ENCODE measurements around the gene SCAPER.

The SCAPER gene

DNA sequence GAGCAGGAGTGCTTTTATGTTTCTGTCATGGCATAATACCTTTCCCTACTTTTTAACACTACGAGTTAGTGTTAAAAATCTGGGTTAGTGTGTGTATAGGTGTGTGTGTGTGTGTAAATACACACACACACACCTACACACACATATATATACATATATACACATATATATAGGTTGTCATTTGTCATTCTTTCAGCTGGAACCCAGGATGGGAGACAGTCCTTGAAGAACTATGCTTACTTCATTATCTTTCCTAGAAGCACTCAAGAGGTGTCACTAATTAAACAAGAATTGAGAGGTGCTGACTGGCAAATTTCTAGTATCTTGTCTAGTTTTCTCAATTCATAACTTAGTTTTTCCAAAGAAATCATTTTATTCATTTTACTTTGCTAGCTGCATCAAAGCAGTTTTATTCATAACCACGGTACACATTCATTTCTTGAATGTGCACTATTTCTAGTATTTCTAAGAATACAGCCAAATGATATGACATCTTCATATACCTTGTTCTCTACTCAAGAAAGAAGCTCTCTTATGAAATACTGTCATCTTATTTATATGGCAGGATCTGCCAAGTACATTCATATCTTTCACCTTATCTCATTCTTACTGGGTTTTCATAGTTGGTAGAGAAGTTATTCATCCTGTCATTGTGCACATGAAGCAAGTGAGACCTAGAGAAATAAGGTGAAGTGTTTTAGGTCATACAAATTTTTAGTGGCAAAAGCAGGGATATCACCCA lies 522.0 kb downstream of the SCAPER start:
- no peaks in the 10 kb centered on the region for H3K27me3 Mint-ChIP-seq
- no peak overlapping the region for H3K27ac Mint-ChIP-seq
- no peaks in the 10 kb centered on the region for H3K9me3 Mint-ChIP-seq
- peaks cover 5% of the 10 kb centered on the region for H3K36me3 Mint-ChIP-seq (ENCODE audit: insufficient read depth)
- no peak overlapping the region for H3K4me3 Mint-ChIP-seq
- no peak for DNase-seq
- ATAC-seq (replicated peaks) = no peak
- no peaks in the 10 kb centered on the region for H3K4me1 Mint-ChIP-seq (ENCODE audit: low read depth in 2 of 2)

DNA sequence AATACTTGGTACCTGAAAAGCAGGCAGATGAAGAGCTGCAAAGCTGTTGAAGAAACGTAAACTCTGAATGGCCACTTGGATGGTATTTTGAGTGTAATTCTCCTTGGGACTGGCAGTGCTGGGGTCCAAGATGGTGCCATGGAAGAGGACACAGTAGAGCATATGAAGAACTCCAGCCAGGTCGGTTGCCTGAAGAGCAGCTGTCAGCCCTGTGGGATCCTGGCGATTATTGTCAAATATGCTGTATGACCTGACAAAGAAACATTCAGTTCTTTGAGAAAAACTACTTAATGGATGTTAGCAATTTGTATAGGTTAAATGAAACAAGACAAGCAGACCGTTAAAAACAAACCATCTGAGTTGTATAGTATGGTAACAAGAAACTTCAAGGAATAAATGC lies 523.8 kb downstream of the SCAPER start:
- H3K4me3 Mint-ChIP-seq = no peak overlapping the region
- peaks cover 5% of the 10 kb centered on the region for H3K36me3 Mint-ChIP-seq (ENCODE audit: insufficient read depth)
- H3K27me3 Mint-ChIP-seq = no peaks in the 10 kb centered on the region
- DNase-seq (no peak), ATAC-seq (replicated peaks) (no peak)
- no peaks in the 10 kb centered on the region for H3K9me3 Mint-ChIP-seq
- H3K27ac Mint-ChIP-seq = no peak overlapping the region
- H3K4me1 Mint-ChIP-seq (ENCODE audit: low read depth in 2 of 2) = no peaks in the 10 kb centered on the region

DNA sequence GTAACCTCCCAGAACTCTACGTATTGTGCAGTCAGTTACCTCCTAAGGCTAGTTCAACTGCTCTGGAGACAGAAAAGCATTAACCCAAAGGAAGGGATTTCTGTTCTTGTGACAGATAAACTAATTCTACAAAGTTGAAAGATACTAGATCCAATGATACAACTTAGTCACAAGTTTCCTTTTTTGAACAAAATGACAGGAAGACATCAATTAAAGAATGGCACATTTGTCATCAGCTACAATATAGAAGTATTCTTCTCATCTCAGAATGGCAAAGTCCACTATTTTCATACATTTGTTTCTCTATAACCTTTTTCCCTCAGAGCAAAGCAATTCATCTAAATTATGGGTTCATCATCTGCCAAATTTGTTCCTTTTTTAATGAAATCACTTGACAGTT lies 524.9 kb downstream of the SCAPER start:
- no peak overlapping the region for H3K4me3 Mint-ChIP-seq
- H3K4me1 Mint-ChIP-seq (ENCODE audit: low read depth in 2 of 2) = no peaks in the 10 kb centered on the region
- ATAC-seq (replicated peaks) (no peak), DNase-seq (no peak)
- H3K27ac Mint-ChIP-seq = no peak overlapping the region
- H3K36me3 Mint-ChIP-seq (ENCODE audit: insufficient read depth) = peaks cover 2% of the 10 kb centered on the region
- H3K27me3 Mint-ChIP-seq = no peaks in the 10 kb centered on the region
- no peaks in the 10 kb centered on the region for H3K9me3 Mint-ChIP-seq

DNA sequence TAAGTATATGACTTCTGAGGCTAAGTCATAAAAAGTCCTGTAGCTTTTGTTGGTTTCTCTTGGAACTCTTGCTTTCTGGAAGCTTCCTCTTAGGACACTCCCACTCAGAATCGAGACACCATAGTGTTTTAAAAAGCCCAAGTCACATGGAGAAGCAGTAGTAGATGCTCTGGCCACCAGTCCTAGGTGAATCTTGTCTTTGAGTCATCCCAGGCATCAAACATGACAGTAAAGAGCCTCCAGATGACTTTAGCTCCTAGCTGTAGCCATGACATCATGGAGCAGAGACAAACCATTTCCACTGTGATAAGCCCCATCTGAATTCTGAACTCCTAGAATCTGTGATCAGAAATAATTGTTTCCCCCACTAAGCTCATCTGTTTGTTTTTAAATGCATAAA lies 526.4 kb downstream of the SCAPER start:
- ATAC-seq (replicated peaks) (no peak), DNase-seq (no peak)
- H3K27ac Mint-ChIP-seq = peak overlapping the region in 1 of 2 donors; percentile 1
- H3K4me3 Mint-ChIP-seq = no peak overlapping the region
- no peaks in the 10 kb centered on the region for H3K27me3 Mint-ChIP-seq
- H3K4me1 Mint-ChIP-seq (ENCODE audit: low read depth in 2 of 2) = no peaks in the 10 kb centered on the region
- H3K9me3 Mint-ChIP-seq = no peaks in the 10 kb centered on the region
- H3K36me3 Mint-ChIP-seq (ENCODE audit: insufficient read depth) = peaks cover 6% of the 10 kb centered on the region

DNA sequence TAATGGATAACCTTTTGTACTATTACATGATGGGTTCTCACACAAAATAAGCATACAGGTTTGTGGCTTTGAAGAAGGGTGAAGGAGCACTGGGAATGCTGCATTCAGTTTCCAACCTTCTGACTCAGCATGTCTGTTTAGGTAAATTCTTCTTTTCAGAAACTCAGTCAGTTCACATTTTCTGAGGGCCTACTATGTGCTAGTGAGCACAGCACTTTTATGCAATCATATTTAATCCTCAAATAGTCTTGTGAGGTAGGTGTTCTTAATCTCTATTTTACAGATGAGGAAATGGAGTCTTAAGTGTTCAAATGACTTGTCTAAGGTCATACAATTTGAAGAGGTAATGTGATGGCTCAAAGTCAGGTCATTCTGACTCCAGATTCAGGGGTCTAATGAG lies 527.4 kb downstream of the SCAPER start:
- H3K9me3 Mint-ChIP-seq = no peaks in the 10 kb centered on the region
- H3K4me3 Mint-ChIP-seq = no peak overlapping the region
- H3K4me1 Mint-ChIP-seq (ENCODE audit: low read depth in 2 of 2) = no peaks in the 10 kb centered on the region
- no peak overlapping the region for H3K27ac Mint-ChIP-seq
- H3K36me3 Mint-ChIP-seq (ENCODE audit: insufficient read depth) = peaks cover 12% of the 10 kb centered on the region
- no peak for DNase-seq
- no peaks in the 10 kb centered on the region for H3K27me3 Mint-ChIP-seq
- no peak for ATAC-seq (replicated peaks)

DNA sequence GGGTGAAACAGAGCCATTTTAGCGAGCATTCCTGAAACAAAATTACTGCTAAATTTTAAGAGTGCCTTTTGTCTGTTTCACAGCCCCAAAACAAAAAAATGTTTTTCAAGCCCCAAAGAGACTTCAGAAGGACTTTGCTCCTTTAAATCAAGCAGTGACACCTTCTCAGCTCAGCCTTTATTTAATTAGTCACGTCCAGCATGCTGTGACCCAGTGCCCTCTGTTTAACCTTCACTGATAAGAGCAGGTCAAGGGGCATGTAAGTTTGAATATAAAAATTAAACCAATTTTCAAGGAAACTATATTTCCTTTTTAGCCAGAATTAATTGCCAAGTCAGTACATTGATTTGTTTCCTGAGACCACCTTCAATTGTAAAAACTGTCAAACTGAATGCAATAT lies 527.9 kb downstream of the SCAPER start:
- no peaks in the 10 kb centered on the region for H3K9me3 Mint-ChIP-seq
- H3K27me3 Mint-ChIP-seq = no peaks in the 10 kb centered on the region
- H3K4me1 Mint-ChIP-seq (ENCODE audit: low read depth in 2 of 2) = no peaks in the 10 kb centered on the region
- no peak overlapping the region for H3K4me3 Mint-ChIP-seq
- ATAC-seq (replicated peaks) (no peak), DNase-seq (no peak)
- peaks cover 12% of the 10 kb centered on the region for H3K36me3 Mint-ChIP-seq (ENCODE audit: insufficient read depth)
- H3K27ac Mint-ChIP-seq = no peak overlapping the region

DNA sequence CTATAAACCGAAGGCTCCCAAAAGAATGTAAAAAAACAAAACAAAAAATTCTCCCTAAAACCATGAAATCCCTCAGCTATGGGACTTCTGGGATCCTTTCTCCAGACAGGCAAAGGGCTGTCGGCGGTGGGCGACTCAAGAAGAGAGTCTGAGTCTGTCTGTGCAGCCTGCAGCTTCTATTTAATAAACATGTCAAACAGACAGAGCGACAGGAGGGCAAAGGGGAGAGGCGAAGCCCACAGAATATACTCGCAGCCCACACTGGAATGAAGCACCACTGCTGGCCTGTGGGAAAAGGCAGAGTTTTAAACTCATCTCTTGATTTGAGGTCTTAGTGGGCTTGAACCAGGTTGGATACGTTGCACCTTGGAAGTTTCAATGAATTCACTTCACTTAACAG lies 528.3 kb downstream of the SCAPER start:
- H3K9me3 Mint-ChIP-seq = no peaks in the 10 kb centered on the region
- no peak for ATAC-seq (replicated peaks)

DNA sequence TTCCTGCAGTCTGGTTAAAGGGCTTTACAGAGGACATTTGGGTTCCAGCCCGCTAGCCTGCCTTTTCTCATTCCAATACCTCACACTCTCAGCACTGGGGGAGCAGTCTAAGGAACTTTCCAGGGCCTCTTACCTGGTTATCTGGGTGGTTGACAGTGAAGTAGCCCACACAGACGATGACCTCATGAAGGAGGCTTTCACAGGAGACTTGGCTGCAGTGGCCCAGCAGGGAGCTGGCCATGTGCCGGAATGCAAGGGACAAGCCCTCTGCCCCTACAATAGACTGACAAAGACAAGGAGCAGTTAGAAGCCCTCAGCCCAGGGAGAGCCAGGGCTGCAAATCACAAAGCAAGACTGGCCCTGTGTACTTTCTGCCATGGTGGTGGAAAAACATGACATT lies 529.1 kb downstream of the SCAPER start:
- no peak overlapping the region for H3K4me3 Mint-ChIP-seq
- no peaks in the 10 kb centered on the region for H3K9me3 Mint-ChIP-seq
- H3K4me1 Mint-ChIP-seq (ENCODE audit: low read depth in 2 of 2) = no peaks in the 10 kb centered on the region
- ATAC-seq (replicated peaks) (no peak), DNase-seq (no peak)
- H3K27ac Mint-ChIP-seq = peak overlapping the region in 1 of 2 donors; percentile 52
- H3K36me3 Mint-ChIP-seq (ENCODE audit: insufficient read depth) = peaks cover 17% of the 10 kb centered on the region
- no peaks in the 10 kb centered on the region for H3K27me3 Mint-ChIP-seq

More for the DNA sequence above, 528.3 kb downstream of the SCAPER start:
- Mint-ChIP-seq H3K36me3 (ENCODE audit: insufficient read depth) (peaks cover 16% of the 10 kb centered on the region), H3K27me3 (no peaks in the 10 kb centered on the region), H3K27ac (no peak overlapping the region), H3K4me1 (ENCODE audit: low read depth in 2 of 2) (no peaks in the 10 kb centered on the region), H3K4me3 (no peak overlapping the region)
- no peak for DNase-seq

DNA sequence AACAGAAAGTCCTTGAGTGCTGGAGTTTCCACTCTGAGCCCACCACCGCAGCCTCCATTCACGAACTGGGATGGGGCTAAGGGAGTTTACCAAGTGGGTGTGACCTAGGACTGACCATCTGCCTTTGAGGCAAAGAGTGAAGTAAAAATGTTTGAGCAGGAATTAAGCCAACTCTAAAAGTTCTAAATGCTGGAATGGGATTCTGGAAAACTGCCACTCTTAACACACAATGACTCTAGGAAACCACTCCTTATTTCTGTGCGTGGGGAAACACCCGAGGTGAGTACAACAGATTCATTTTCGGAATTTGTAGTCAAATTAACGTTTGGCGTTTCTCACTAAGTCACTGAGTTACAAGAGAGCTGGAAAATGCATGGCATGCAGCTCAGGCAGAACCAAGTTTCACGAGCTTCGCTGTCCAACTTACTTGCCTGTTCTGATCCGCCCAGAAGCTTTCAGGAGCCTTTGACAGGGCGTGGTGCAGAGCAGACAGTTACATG lies 537.0 kb downstream of the SCAPER start:
- Mint-ChIP-seq H3K9me3 (no peaks in the 10 kb centered on the region), H3K36me3 (ENCODE audit: insufficient read depth) (peaks cover 11% of the 10 kb centered on the region), H3K27ac (no peak overlapping the region), H3K4me1 (ENCODE audit: low read depth in 2 of 2) (no peaks in the 10 kb centered on the region), H3K27me3 (no peaks in the 10 kb centered on the region), H3K4me3 (no peak overlapping the region)
- no peak for DNase-seq
- ATAC-seq (replicated peaks) = no peak

DNA sequence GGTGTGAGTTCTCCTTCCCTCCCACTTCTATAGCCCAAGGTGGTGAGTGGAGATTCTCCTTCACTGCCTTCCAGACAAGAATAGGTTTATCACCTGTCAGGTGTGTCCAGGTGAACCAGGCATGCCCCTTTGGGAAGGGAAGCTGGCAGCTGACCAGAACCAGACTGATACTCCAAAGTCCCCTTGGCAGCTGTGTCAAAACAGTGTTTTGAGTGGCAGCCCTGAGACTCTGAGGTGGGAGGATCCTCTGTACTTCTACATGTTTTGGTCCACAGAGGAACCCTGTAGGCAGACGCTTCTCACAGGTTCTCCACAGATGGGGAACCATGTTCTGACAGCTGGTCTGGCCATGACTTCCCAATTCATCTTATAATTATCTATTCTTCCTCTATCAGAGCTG lies 538.4 kb downstream of the SCAPER start:
- Mint-ChIP-seq H3K36me3 (ENCODE audit: insufficient read depth) (peaks cover 3% of the 10 kb centered on the region), H3K27ac (no peak overlapping the region), H3K4me3 (no peak overlapping the region), H3K27me3 (no peaks in the 10 kb centered on the region), H3K9me3 (no peaks in the 10 kb centered on the region), H3K4me1 (ENCODE audit: low read depth in 2 of 2) (no peaks in the 10 kb centered on the region)
- DNase-seq (no peak), ATAC-seq (replicated peaks) (no peak)

DNA sequence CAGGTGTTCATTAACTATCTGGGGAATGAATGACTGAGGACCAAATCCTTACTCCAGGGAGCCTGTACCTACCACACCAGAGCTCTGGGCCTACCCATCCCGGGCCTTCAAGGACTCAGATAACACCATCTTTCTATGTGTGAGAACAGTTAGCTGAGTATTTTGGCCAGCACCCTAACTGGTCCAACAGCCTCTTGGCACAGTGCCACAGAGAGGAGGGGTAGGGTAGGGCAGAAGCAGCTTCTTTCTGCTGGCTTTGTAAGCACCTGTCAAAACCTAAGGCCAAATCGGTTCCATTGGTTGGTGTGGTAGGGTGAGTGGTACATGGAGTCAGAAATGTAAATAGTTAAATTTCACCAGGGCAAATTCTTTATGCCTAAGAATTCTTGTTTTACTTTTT lies 541.9 kb downstream of the SCAPER start:
- no peak for ATAC-seq (replicated peaks)
- Mint-ChIP-seq H3K27ac (no peak overlapping the region), H3K36me3 (ENCODE audit: insufficient read depth) (peaks cover 3% of the 10 kb centered on the region), H3K9me3 (no peaks in the 10 kb centered on the region), H3K4me3 (no peak overlapping the region), H3K4me1 (ENCODE audit: low read depth in 2 of 2) (no peaks in the 10 kb centered on the region), H3K27me3 (no peaks in the 10 kb centered on the region)
- DNase-seq = no peak

DNA sequence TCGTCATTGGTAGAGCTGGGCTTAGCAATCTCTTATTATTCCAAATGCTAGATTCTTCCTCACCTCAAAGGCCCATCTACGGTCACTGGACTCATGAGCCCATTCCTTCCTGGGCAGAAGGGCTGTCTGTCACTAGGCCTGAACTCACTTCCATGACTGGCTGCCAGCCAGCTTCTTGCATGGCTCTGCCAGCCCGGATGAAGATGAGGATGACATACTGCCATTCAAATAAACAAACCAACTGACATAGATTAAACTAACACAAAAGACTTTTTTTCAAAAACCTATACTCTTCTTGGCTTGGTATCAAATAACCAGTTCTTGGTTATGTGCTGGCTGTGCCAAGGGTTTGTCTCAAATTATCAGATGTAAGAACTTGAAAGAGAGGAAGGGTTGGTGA lies 544.7 kb downstream of the SCAPER start:
- Mint-ChIP-seq H3K36me3 (ENCODE audit: insufficient read depth) (peaks cover 3% of the 10 kb centered on the region), H3K4me3 (no peak overlapping the region), H3K27ac (no peak overlapping the region)

DNA sequence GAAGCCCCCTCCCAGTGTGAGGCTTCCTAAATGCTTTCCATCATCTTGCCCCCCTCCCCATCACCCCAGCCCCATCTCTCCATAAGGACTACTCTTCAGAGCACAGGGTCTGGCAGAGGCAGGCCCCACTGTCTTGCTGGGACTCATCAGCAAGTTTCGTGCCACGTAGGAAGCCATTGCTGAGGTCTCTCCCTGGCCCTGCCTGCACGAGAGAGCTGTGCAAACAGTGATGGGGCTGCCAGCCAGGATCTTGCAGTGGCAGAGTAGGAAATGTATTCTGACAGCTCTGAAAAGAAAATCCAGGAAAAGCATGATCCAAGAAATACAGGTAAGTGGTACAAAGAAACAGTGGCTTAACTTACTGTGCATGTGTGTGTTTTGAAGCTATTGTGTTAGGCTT lies 546.0 kb downstream of the SCAPER start:
- no peak overlapping the region for H3K4me3 Mint-ChIP-seq
- no peaks in the 10 kb centered on the region for H3K4me1 Mint-ChIP-seq (ENCODE audit: low read depth in 2 of 2)
- ATAC-seq (replicated peaks) = no peak
- H3K9me3 Mint-ChIP-seq = no peaks in the 10 kb centered on the region
- H3K27ac Mint-ChIP-seq = no peak overlapping the region
- H3K36me3 Mint-ChIP-seq (ENCODE audit: insufficient read depth) = no peaks in the 10 kb centered on the region
- no peak for DNase-seq
- H3K27me3 Mint-ChIP-seq = no peaks in the 10 kb centered on the region

More for the DNA sequence above, 544.7 kb downstream of the SCAPER start:
- Mint-ChIP-seq H3K4me1 (ENCODE audit: low read depth in 2 of 2) (no peaks in the 10 kb centered on the region), H3K9me3 (no peaks in the 10 kb centered on the region), H3K27me3 (no peaks in the 10 kb centered on the region)
- ATAC-seq (replicated peaks) (no peak), DNase-seq (no peak)

DNA sequence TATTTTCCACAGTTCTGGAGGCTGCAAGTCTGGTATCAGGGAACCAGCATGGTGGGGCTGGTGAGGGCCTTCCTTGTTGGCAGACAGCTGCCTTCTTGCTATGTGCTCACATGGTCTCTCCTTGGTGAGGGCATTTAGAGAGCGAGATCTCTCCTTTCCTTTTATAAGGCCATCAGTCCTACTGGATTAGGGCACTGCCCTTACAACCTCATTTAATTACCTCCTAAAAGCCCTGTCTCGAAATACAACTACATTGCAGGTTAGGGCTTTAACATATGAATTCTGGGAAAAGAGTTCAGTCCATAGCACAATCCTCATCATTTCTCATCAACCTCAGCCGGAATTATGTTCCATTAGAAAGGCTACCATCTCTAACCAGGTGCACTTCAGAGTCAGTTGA lies 546.7 kb downstream of the SCAPER start:
- Mint-ChIP-seq H3K27ac (no peak overlapping the region), H3K27me3 (no peaks in the 10 kb centered on the region), H3K9me3 (no peaks in the 10 kb centered on the region), H3K36me3 (ENCODE audit: insufficient read depth) (no peaks in the 10 kb centered on the region), H3K4me1 (ENCODE audit: low read depth in 2 of 2) (no peaks in the 10 kb centered on the region), H3K4me3 (no peak overlapping the region)
- no peak for DNase-seq
- no peak for ATAC-seq (replicated peaks)
